K562 (cell line): ENCODE results near the gene PNKD. TPM values are rescaled to one million over a fixed set of nuclear protein-coding genes. Genes with fewer than 3 reads are reported as not detected.

Experiments used
- AFF1 ChIP-seq, 2 experiments: fragments of 450-650 bp; IDR thresholded peaks; 2 replicates each; pipeline ENCODE4 v1.6.1; 2018; ENCODE audit warnings: mild to moderate bottlenecking in 2 of 2, low read depth in 1 of 2; ENCODE audit not compliant: partially characterized antibody in 2 of 2
- BRF2 ChIP-seq: IDR thresholded peaks from 3 replicates; pipeline ENCODE4 v1.6.1; 2011; ENCODE audit warnings: borderline replicate concordance, mild to moderate bottlenecking; ENCODE audit not compliant: insufficient read length, insufficient read depth
- CREB1 ChIP-seq, 2 experiments: sonication (generic) in 1 of 2; formaldehyde crosslinking in 1 of 2; IDR thresholded peaks; 2 replicates each; pipeline versions ENCODE4 v1.6.1 to v1.8.0; 2012 to 2022; ENCODE audit warnings: inconsistent platforms in 1 of 2, mild to moderate bottlenecking in 1 of 2, missing genetic modification reagents in 1 of 2, moderate library complexity in 1 of 2
- E2F6 ChIP-seq, 2 experiments: IDR thresholded peaks; 2 replicates each; pipeline ENCODE4 v1.6.1; 2011; ENCODE audit warnings: borderline replicate concordance in 1 of 2, control low read depth in 1 of 2, low read depth in 1 of 2, low read length in 1 of 2, mild to moderate bottlenecking in 1 of 2, mixed read lengths in 1 of 2, moderate library complexity in 1 of 2; ENCODE audit not compliant: insufficient read depth in 1 of 2, insufficient read length in 1 of 2, poor library complexity in 1 of 2, severe bottlenecking in 1 of 2; ENCODE audit errors: extremely low read depth in 1 of 2
- NCOA4 ChIP-seq: fragments of 450-650 bp; IDR thresholded peaks from 2 replicates; pipeline ENCODE4 v1.6.1; 2018; ENCODE audit warnings: mild to moderate bottlenecking; ENCODE audit not compliant: partially characterized antibody
- NFIC ChIP-seq: fragments of 450-650 bp; IDR thresholded peaks from 2 replicates; pipeline ENCODE4 v1.6.1; 2017; ENCODE audit warnings: mild to moderate bottlenecking, inconsistent platforms
- SRSF3 ChIP-seq: fragments of 200-400 bp; formaldehyde crosslinking; IDR thresholded peaks from 2 replicates; pipeline ENCODE4 v1.6.1; 2016; ENCODE audit warnings: mild to moderate bottlenecking, low read length, moderate library complexity; ENCODE audit not compliant: insufficient read depth
- ZNF318 ChIP-seq, 2 experiments: fragments of 450-650 bp; IDR thresholded peaks; 2 replicates each; pipeline ENCODE4 v1.6.1; 2016; ENCODE audit warnings: mild to moderate bottlenecking in 2 of 2, borderline replicate concordance in 1 of 2, low read depth in 1 of 2, moderate library complexity in 1 of 2
- ZSCAN32 ChIP-seq: fragments of 450-650 bp; formaldehyde crosslinking; IDR thresholded peaks from 2 replicates; pipeline ENCODE4 v1.4.0; 2020; ENCODE audit warnings: mild to moderate bottlenecking, moderate library complexity
- polyA plus RNA-seq, 8 experiments: library from polyadenylated mRNA; depleted of rRNA in 4 of 8; stranded (reverse) in 5 of 8; unstranded in 3 of 8; fragments of >200 nt; fragmentation: Nextera tagmentation in 2 of 8; fragmentation: Illumina TruSeq in 1 of 8; extraction: Ambion mirVana in 2 of 8; extraction: Trizol in 1 of 8; gene quantifications; 2 replicates each; pipeline versions ENCODE4 v1.2.1 to v1.2.3, GENCODE V29; 2011 to 2014; ENCODE audit warnings: inconsistent platforms in 1 of 8, missing spikeins in 1 of 8
- total RNA-seq, 7 experiments: library from RNA; depleted of rRNA in 6 of 7; stranded (reverse); fragments of >200 nt in 6 of 7; fragmentation: Illumina TruSeq in 2 of 7; extraction: Trizol in 2 of 7; gene quantifications; 2 replicates each; pipeline versions ENCODE4 v1.2.1 to v1.2.3, GENCODE V29; 2011 to 2021; ENCODE audit warnings: low replicate concordance in 1 of 7

Gene PNKD
- total and polyA plus RNA-seq, 9 of the 15 experiments (the other 6 are each of a cell fraction or from before 2014, with no cell fraction given): 26.0 to 105 (median 60.1) TPM

- no peak for TF ChIP-seq BRF2
- peak in 1 of 2 experiments; percentile 34 for TF ChIP-seq E2F6 (IDR thresholded peaks at IDR 0.05; ENCODE audit: borderline replicate concordance in 1 of 2, extremely low read depth in 1 of 2, insufficient read depth in 1 of 2, insufficient read length in 1 of 2, low read depth in 1 of 2, low read length in 1 of 2, poor library complexity in 1 of 2, severe bottlenecking in 1 of 2)
- no peak for TF ChIP-seq SRSF3
- no peak for TF ChIP-seq NCOA4
- no peak for TF ChIP-seq AFF1 (IDR thresholded peaks at IDR 0.05; ENCODE audit: low read depth in 1 of 2, partially characterized antibody in 2 of 2)
- no peak for TF ChIP-seq CREB1 (IDR thresholded peaks at IDR 0.05)
- no peak for TF ChIP-seq CREB1 (CRISPR knock-in tag; IDR thresholded peaks at IDR 0.05)
- no peak for TF ChIP-seq ZSCAN32 (CRISPR knock-in tag)
- TF ChIP-seq NFIC: no peak
- TF ChIP-seq ZNF318 (IDR thresholded peaks at IDR 0.05; ENCODE audit: borderline replicate concordance in 1 of 2, low read depth in 1 of 2): no peak
Measured at GRCh38 chr2:218284106-218284811, 13.9 kb downstream of the PNKD start (continued).
